Activated CD8-positive, alpha-beta memory T cell treated with anti-CD3 and anti-CD28 coated beads, Interleukin-2, amount 10 ng/mL, durations not matched to agents 7 days and 5 days (primary cell): ENCODE results near the gene MED19. TPM values are rescaled to one million over a fixed set of nuclear protein-coding genes. Genes with fewer than 3 reads are reported as not detected.

Source experiments
- ATAC-seq: fragments of 150-1000 bp; cut with Tn5 transposase; one replicate; pipeline ENCODE4 v1.10.0; 2021; ENCODE audit warnings: moderate library complexity
- CTCF ChIA-PET: fragments of 350-600 bp; sonication (Branson Sonifier 250); formaldehyde crosslinking; loops from one replicate; lab custom pipeline; 2021; ENCODE audit warnings: antibody characterized with exemption; lab: Charles Lee
- DNase-seq: peaks from one replicate; pipeline ENCODE4 v3.0.0-alpha.2; 2020
- H3K27ac Mint-ChIP-seq: one replicate; pipeline ENCODE4 v1.8.0; 2021; ENCODE audit warnings: mild to moderate bottlenecking, mixed read lengths
- H3K27me3 Mint-ChIP-seq: one replicate; pipeline ENCODE4 v1.8.0; 2021; ENCODE audit warnings: mixed read lengths
- H3K36me3 Mint-ChIP-seq: one replicate; pipeline ENCODE4 v1.8.0; 2021; ENCODE audit warnings: mild to moderate bottlenecking, mixed read lengths
- H3K4me1 Mint-ChIP-seq: one replicate; pipeline ENCODE4 v1.8.0; 2021; ENCODE audit warnings: mixed read lengths
- H3K4me3 Mint-ChIP-seq: one replicate; pipeline ENCODE4 v1.8.0; 2021; ENCODE audit warnings: mild to moderate bottlenecking, moderate library complexity, mixed read lengths
- H3K9me3 Mint-ChIP-seq: one replicate; pipeline ENCODE4 v1.8.0; 2022; ENCODE audit warnings: low read depth, mixed read lengths
- total RNA-seq, 2 experiments: library from RNA; stranded (reverse); gene quantifications; one replicate each; pipeline ENCODE4 v1.2.3, GENCODE V29; 2021

The MED19 gene
- total RNA-seq, 2 experiments from 2014 or later, result 11.7 to 14.9 TPM

DNA sequence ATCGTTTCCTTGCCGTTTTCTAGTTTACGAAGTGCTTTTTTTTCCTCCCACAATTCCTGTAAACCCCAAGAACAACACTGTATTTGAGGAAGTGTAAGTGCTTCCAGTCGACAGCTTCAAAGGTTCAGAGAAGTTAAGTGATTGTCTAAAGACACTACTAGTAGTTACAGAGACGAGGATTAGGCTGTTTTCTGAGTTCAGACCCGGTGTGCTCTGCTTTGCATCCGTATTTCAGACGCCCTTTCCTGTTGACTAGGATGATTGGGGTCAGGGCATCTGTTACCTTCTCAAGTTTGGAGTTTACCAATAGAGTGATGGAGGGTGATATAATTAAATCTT is 54.0 kb downstream of the MED19 start:
- peaks cover 39% of the 10 kb centered on the region for H3K4me1 Mint-ChIP-seq
- no peaks in the 10 kb centered on the region for H3K27me3 Mint-ChIP-seq
- H3K9me3 Mint-ChIP-seq, result no peaks in the 10 kb centered on the region
- peaks cover 20% of the 10 kb centered on the region for H3K36me3 Mint-ChIP-seq
- DNase-seq, result no peak
- H3K4me3 Mint-ChIP-seq, result peak overlapping the region; percentile 94
- no peak for ATAC-seq
- H3K27ac Mint-ChIP-seq, result peak overlapping the region; percentile 93
- CTCF ChIA-PET, result interaction anchor here (0.7 to 3.4 kb wide), 4 partner anchors 11 to 199 kb away, joined by 3 to 17 read pairs (median 4); no protein-coding TSS in a partner anchor

DNA sequence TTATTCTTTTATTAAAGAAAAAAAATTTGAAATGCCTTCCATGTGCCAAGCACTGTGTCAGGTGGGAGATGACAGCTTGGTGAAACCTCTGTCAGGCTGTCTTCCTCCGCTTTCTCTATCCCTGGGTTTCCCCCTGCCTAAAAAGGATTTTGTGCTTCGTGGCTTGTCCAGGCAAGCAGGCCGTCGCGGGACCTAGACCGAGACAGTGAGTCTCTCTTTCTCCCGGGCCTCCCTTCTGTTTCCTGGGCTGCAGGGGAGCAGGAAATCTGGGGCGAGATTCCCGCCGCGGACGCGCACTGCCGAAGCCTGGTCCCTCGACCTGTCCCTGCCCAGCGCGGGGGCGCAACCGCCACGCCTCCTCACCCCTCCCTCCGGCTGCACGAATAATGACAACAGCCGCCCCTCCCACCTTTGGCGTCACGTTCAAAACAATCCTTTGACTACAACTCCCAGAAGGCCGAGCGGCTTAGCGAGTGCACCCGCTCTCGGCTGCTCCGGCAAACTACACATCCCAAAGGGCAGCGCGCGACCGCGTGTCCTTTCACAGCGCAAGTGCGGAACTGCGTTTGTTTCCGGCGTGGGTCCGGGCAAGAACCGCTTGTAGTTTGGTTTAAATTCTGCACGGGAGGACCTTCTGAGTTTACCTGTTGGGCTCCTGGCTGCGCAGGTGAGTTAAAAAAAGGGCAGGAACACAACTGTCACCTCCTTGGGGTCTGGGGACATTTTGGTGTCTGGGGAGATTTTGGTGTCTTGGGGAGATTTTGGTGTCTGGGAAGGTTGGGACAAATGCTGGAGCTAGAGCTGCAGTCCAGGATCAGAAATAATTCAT is 54.6 kb downstream of the MED19 start, which contains the start of gene CLP1:
TSS of gene CLP1 (plus strand) at position 569 of the 829 bp plus-strand sequence. CDS start 1,715 bp downstream, outside the sequence.
- H3K36me3 Mint-ChIP-seq, result peaks cover 20% of the 10 kb centered on the region
- peak within 1 kb of the TSS; percentile 93 for H3K27ac Mint-ChIP-seq
- peak within 1 kb of the TSS; percentile 94 for H3K4me3 Mint-ChIP-seq
- peak; percentile 98 for ATAC-seq
- no peaks in the 10 kb centered on the region for H3K27me3 Mint-ChIP-seq
- H3K9me3 Mint-ChIP-seq, result no peaks in the 10 kb centered on the region
- CTCF ChIA-PET, result interaction anchor here (0.7 to 3.4 kb wide), 8 partner anchors 10 to 198 kb away, joined by 3 to 17 read pairs (median 4); no protein-coding TSS in a partner anchor
- DNase-seq, result peak; percentile 99
- H3K4me1 Mint-ChIP-seq, result peaks cover 44% of the 10 kb centered on the region

DNA sequence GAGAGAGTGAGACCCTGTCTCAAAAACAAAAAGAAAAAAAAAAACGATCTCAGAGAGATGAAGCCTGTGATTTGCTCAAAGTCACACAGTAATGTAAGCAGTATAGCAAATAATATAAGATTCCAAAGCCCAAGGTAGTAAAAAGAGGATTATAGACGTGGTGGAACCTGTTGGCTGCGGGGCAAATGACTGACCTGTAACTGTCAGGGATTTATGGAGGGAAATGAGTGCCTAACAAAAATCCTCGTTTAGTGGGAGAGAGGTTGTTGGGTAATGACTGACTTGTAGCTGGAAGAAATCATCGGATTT is 55.2 kb downstream of the MED19 start:
- ATAC-seq (no peak), DNase-seq (no peak)
- Mint-ChIP-seq H3K9me3 (no peaks in the 10 kb centered on the region), H3K27ac (peak overlapping the region; percentile 82), H3K36me3 (peaks cover 20% of the 10 kb centered on the region), H3K4me3 (peak overlapping the region; percentile 94), H3K4me1 (peaks cover 47% of the 10 kb centered on the region), H3K27me3 (no peaks in the 10 kb centered on the region)
- CTCF ChIA-PET, result interaction anchor here (0.8 to 3.4 kb wide), 7 partner anchors 10 to 144 kb away, joined by 3 to 17 read pairs (median 5); partner anchors contain the start of gene UBE2L6

Other genes starting within 250 kb of the MED19 start
- 10 to 100 TPM; 24.6 to 25.8 TPM for gene SLC43A1, start 196.5 kb downstream of the MED19 start, total RNA-seq
- gene TIMM10, start 181.5 kb downstream of the MED19 start, total RNA-seq, result 10 to 100 TPM; 74.5 to 92.9 TPM
- not detected for gene SMTNL1, start 174.6 kb downstream of the MED19 start, total RNA-seq
- gene UBE2L6, start 144.5 kb downstream of the MED19 start, total RNA-seq, result 100 to 1,000 TPM; 245 to 317 TPM
- gene SERPING1, start 114.5 kb downstream of the MED19 start, total RNA-seq, result not detected
- 1 to 10 TPM in 1 of 2 experiments, under 1 TPM in 1; 0.42 to 1.0 TPM for gene YPEL4, start 62.3 kb downstream of the MED19 start, total RNA-seq
- gene CLP1, start 54.5 kb downstream of the MED19 start, total RNA-seq, result 10 to 100 TPM; 15.7 to 22.6 TPM
- gene ZDHHC5, start 44.1 kb downstream of the MED19 start, total RNA-seq, result 10 to 100 TPM; 74.5 to 75.9 TPM
- gene TMX2, start 378 bp upstream of the MED19 start, total RNA-seq, result 10 to 100 TPM; 58.2 to 77.4 TPM
- 100 to 1,000 TPM; 114 to 145 TPM for gene SELENOH, start 29.3 kb upstream of the MED19 start, total RNA-seq
- not detected for gene BTBD18, start 39.6 kb upstream of the MED19 start, total RNA-seq
- 1 to 10 TPM; 5.0 to 7.7 TPM for gene CTNND1, start 49.6 kb upstream of the MED19 start, total RNA-seq